HG03108 (cell line): ENCODE results near the gene CLINT1.

Source experiments
- ATAC-seq: cut with Tn5 transposase; IDR thresholded peaks from one replicate; pipeline ENCODE4 v1.9.1; 2021; ENCODE audit warnings: moderate library complexity; ENCODE audit not compliant: unreplicated experiment

CLINT1 gene

DNA sequence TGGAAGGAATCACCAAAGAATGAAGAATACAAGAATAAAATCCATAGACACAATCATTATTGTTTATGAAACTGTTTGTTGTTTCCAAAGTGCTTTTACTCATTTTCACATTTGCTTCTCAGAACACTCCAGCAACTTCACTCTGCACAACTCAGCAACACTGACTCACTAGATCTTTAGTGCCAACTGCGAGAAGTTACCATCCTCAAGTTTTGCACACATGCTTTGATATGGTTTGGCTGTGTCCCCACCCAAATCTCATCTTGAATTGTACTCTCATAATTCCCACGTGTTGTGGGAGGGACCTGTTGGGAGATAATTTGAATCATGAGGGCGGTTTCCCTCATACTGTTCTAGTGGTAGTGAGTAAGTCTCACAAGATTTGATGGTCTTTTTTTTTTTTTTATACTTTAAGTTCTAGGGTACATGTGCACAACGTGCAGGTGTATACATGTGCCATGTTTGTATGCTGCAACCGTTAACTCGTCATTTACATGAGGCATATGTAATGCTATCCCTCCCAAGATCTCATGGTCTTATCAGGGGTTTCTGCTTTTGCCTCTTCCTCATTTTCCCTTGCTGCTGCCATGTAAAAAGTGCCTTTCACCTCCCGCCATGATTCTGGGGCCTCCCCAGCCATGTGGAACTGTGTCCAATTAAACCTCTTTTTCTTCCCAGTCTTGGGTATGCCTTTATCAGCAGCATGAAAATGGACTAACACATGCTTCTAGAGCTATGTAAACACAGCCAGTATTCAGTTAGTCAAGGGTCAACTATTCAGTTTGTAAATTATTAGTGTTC lies 36.9 kb downstream of the CLINT1 start:
- ATAC-seq, result no peak

GRCh38 chr5:157821405-157821804 lies 37.5 kb downstream of the CLINT1 start:
- no peak for ATAC-seq

DNA sequence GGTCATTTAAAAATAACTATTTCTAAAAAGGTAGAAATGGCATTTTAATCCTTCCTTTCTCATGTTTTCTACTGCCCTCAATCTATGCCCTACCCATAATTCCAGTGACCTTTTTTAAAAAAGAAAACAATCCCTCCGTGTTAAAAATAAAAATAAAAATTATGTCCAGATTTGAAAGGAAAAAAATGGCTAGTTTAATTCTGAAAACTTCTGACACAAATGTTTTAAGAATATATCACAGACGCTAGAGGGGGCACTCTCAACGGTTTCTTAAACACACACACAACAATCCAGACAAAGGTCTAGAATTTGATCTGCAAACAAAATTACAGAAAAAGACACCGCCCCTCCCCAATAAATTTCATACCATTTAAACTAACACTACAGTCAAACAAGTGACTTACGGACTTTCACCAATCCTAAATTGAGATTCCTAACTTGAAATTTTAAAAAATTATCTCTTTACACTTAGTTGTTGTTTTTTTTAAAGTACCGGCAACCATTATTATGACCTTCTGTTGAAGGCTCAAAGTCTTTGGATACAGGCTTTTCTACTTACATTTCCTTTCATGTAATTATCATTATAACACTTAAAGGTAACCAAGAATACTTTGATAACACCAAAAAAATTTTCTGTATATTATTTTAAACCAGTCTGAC lies 38.2 kb downstream of the CLINT1 start:
- ATAC-seq, result no peak

DNA sequence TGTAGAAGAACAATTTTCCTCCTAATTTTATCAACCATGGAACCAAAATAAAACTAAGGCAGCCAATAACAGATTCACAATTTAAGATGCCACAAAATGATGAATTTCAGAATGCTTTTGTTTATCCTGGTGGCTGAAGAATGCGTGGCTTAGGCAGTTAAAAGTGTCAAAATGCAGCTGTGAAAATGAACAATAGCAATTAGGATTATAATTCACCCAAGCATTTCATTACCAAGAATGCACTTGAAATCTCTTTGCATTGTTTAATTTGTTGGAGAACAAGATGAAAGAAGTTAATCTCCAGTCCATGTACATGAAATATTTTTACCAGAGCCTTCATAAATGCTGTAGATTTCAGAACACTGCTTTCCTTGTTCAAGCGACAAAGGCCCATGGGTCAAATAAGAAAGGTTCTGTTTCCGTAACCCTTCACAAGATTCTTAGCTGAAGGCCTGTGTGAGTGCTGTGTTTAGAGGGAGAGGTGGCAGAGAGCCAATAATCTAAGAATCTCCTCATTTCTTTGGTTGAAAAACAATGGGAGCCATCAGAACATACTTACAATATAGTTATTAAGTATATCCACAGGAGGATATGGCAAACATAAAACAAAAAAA lies 39.3 kb downstream of the CLINT1 start:
- ATAC-seq, result no peak

DNA sequence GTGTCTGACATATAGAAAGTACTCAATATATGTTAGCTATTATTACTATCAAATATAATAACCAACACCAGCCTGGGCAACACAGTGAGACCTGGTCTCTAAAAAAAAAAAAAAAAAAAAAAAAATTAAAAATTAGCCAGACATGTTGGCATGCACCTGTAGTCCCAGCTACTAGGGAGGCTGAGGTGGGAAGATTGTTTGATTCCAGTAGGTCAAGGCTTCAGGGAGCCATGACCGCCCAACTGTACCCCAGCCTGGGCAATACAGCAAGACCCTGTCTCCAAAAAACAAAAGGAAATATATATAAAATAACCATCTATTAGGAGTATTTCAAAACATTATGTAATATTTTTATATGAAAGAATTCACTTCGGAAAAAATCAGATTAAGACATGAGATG lies 40.6 kb downstream of the CLINT1 start:
- ATAC-seq, result no peak

- no peak for ATAC-seq
These were observed 41.0 kb downstream of the CLINT1 start for GRCh38 chr5:157817928-157818327.

- ATAC-seq, result no peak
These were observed 41.6 kb downstream of the CLINT1 start for GRCh38 chr5:157817387-157817702.

- ATAC-seq, result no peak
These were observed 42.1 kb downstream of the CLINT1 start for GRCh38 chr5:157816682-157817386.

GRCh38 chr5:157812086-157812485 lies 46.9 kb downstream of the CLINT1 start:
- no peak for ATAC-seq

GRCh38 chr5:157808043-157808442 lies 50.9 kb downstream of the CLINT1 start:
- ATAC-seq, result no peak

- no peak for ATAC-seq
These were observed 56.2 kb downstream of the CLINT1 start for GRCh38 chr5:157802736-157803135.

GRCh38 chr5:157800137-157800536 lies 58.8 kb downstream of the CLINT1 start:
- no peak for ATAC-seq

DNA sequence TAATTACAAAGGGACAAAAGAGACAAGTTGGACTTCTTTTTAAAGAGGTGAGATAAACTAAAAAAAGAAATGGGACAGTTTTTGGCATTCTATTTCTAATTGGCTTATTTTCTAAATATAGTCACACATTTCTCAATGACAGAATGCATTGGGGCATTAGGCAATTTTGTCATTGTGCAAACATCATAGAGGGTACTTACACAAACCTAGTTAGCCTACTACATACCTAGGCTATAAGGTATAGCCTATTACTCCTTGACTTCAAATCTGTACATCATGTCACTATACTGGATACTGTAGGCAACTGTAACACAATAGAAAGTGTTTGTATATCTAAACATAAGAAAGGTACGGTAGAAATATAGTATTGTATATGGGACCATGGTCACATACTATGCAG lies 59.4 kb downstream of the CLINT1 start:
- no peak for ATAC-seq

GRCh38 chr5:157793301-157793700 lies 65.6 kb downstream of the CLINT1 start:
- no peak for ATAC-seq

- no peak for ATAC-seq
These were observed 73.1 kb downstream of the CLINT1 start for GRCh38 chr5:157785801-157786200.

- no peak for ATAC-seq
These were observed 79.7 kb downstream of the CLINT1 start for GRCh38 chr5:157779221-157779620.

- no peak for ATAC-seq
These were observed 80.7 kb downstream of the CLINT1 start for GRCh38 chr5:157778121-157778805.

DNA sequence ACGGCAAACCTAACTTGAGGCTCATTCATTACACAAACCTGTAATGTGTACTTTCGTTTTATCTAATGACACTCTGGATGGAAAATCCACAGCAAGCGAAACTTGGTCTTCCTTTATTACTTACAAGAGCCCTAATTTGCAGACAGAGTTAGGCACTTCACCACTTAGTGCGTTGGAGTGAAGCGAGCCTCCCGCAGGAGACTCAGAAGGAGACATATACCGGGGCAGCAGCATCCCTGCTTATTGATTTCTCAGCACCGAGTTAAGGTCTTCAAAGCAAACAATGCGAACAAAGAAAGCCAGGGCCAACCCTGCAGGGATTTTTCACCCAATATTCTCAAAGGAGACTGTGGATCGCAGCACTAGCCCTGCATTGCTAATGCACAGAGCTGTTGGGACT lies 86.8 kb downstream of the CLINT1 start:
- no peak for ATAC-seq

GRCh38 chr5:157770665-157771064 lies 88.3 kb downstream of the CLINT1 start:
- no peak for ATAC-seq

GRCh38 chr5:157767689-157768088 lies 91.3 kb downstream of the CLINT1 start:
- no peak for ATAC-seq

- no peak for ATAC-seq
These were observed 92.0 kb downstream of the CLINT1 start for GRCh38 chr5:157766902-157767301.
